ENCODE data around the gene RAMACL.
"Not testable (repeated sequence)": the region's sequence is repeated elsewhere in the genome, so short reads cannot be mapped to it uniquely, and the experiment has no call there.

Gene RAMACL

DNA sequence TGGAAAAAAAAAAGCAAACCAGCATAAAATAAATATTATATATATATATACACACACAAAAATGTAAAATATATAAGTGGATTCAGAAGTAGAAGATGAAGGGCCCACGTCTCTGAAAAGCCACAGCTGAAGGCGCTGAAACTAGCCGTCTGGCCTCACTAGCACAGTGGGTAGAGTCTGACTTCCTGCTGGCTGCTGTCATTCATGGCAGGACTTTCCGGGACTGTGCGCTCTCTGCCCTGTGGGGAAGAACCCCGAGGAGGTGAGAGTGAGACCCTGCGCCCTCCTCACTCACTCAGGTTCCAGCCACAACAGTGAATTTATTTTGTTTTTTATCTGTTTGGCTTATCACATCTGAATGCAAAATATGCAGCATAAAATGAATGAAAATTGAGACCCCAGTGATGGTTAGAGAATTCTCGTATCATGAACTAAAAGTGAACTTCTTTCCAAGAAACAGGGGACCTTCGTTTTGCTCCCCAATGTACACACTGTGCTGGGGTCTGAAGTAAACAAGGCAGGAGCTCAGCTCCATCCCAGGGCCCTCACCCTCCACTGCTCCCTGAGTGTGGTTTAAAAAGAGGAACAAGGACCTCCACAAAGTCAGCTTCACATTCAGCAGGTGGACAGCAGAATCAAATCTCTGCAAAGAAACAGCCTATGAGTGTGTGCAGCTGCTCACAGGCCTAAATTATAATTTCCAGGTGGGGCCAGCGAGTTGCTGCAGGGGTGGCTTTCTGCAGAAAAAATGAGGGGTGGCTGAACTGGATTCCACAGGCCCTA, 1.3 kb upstream of the RAMACL start:
- H3K36me3 ChIP-seq (ENCODE audit: control insufficient read depth in 1 of 2, insufficient read depth in 2 of 2, low read length in 2 of 2): no peaks in the 10 kb centered on the region
- H3K4me3 ChIP-seq (ENCODE audit: low read depth in 1 of 2, low read length in 2 of 2): no peak overlapping the region
- peaks cover 7 to 12% of the 10 kb centered on the region in 2 donors for H3K4me1 ChIP-seq (ENCODE audit: control insufficient read depth in 1 of 2, insufficient read depth in 2 of 2, low read length in 2 of 2)
- H3K9ac ChIP-seq (ENCODE audit: low read depth in 1 of 2, low read length in 2 of 2): no peak overlapping the region
- H3K27ac ChIP-seq (ENCODE audit: low read depth, low read length): no peak overlapping the region
- H3K27me3 ChIP-seq (ENCODE audit: control insufficient read depth in 1 of 2, insufficient read depth in 2 of 2, low read length in 2 of 2): no peaks in the 10 kb centered on the region
- no peaks in the 10 kb centered on the region for H3K9me3 ChIP-seq (ENCODE audit: control insufficient read depth in 1 of 2, low read length in 2 of 2)

DNA sequence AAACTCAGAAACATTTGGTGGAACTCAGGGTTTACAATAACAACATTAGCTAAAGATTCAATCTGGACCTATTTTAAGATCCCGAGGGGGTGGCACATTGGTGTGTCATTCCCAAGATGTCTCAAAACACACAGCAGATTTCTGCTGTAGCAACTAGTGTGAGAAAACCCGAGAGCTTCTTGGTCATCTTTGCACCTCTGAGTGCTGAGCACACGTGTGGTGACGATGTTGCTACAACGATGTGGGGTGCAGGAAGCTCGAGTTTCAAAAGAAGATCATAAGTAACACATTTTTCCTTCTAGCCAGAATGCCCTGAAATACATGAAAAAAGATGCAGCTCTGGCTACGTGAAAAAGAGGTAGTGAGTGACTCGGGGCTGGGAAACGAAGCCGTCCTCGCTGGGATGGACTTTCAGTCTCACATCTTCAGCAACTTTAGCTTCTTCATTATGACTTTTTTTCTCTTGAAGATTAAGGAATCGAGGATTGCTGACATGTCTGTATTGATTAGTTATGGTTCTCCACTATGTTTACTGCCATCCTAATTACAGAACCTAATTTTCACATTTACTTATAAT, 1.5 kb downstream of the RAMACL start:
- no peak overlapping the region for H3K9ac ChIP-seq (ENCODE audit: low read depth in 1 of 2, low read length in 2 of 2)
- H3K9me3 ChIP-seq (ENCODE audit: control insufficient read depth in 1 of 2, low read length in 2 of 2): no peaks in the 10 kb centered on the region
- no peak overlapping the region for H3K4me3 ChIP-seq (ENCODE audit: low read depth in 1 of 2, low read length in 2 of 2)
- peaks cover 7 to 11% of the 10 kb centered on the region in 2 donors for H3K4me1 ChIP-seq (ENCODE audit: control insufficient read depth in 1 of 2, insufficient read depth in 2 of 2, low read length in 2 of 2)
- H3K27me3 ChIP-seq (ENCODE audit: control insufficient read depth in 1 of 2, insufficient read depth in 2 of 2, low read length in 2 of 2): no peaks in the 10 kb centered on the region
- H3K36me3 ChIP-seq (ENCODE audit: control insufficient read depth in 1 of 2, insufficient read depth in 2 of 2, low read length in 2 of 2): no peaks in the 10 kb centered on the region
- H3K27ac ChIP-seq (ENCODE audit: low read depth, low read length): no peak overlapping the region

DNA sequence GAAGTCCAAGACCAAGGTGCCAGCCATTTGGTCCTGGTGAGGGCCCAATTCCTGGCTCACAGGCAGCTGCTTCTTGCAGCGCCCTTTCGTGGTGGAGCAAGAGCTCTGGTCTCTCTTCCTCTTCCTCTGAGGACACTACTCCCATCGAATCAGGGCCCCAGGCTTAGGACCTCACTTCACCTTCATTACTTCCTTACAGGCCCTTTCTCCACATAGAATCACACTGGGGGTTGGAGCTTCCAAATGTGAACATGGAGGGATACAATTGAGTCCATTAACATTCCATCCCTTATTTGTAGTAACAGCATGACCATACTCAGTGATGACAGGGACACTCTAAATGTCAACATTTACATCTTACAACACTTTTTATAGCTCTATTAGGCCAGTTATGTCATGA, 2.3 kb downstream of the RAMACL start:
- peaks cover 7 to 8% of the 10 kb centered on the region in 2 donors for H3K4me1 ChIP-seq (ENCODE audit: control insufficient read depth in 1 of 2, insufficient read depth in 2 of 2, low read length in 2 of 2)
- no peak overlapping the region for H3K9ac ChIP-seq (ENCODE audit: low read depth in 1 of 2, low read length in 2 of 2)
- H3K27me3 ChIP-seq (ENCODE audit: control insufficient read depth in 1 of 2, insufficient read depth in 2 of 2, low read length in 2 of 2): no peaks in the 10 kb centered on the region
- H3K4me3 ChIP-seq (ENCODE audit: low read depth in 1 of 2, low read length in 2 of 2): no peak overlapping the region
- no peaks in the 10 kb centered on the region for H3K36me3 ChIP-seq (ENCODE audit: control insufficient read depth in 1 of 2, insufficient read depth in 2 of 2, low read length in 2 of 2)
- H3K27ac ChIP-seq (ENCODE audit: low read depth, low read length): no peak overlapping the region
- no peaks in the 10 kb centered on the region for H3K9me3 ChIP-seq (ENCODE audit: control insufficient read depth in 1 of 2, low read length in 2 of 2)

DNA sequence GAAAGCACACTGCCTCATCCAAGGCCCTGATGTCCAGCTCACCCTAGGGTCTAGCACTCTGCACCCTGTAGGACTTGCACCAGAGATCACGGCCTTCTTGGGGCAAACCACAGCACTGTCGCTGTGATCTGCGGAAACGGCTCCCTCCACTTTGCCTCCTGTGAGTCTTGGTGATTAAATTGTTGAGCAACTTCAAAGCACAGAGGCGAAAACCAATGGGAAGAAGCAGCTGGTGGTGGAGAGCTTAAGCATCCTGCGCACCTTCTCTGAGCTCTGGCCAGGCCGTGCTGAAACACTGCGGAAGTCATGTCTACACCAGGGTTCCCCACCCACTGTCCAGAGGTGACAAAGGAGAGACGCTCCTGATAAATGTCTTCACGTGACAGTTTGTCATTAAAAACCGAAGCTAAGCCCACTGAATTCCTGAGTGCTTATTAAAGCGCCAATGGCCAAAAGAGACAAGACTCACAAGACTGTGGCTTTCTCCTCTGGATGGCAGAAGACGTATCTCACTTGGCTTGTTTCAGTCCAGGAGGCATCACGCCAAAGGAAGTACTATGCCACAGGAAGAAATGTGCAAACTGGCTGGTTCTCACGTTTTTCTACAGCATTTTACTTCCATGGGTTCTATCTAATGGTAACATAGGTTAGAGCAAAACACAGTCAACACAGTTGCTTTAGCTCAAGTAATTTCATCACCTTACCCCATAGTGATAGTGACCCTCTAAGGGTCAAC, 3.1 kb downstream of the RAMACL start:
- no peak overlapping the region for H3K4me3 ChIP-seq (ENCODE audit: low read depth in 1 of 2, low read length in 2 of 2)
- H3K4me1 ChIP-seq (ENCODE audit: control insufficient read depth in 1 of 2, insufficient read depth in 2 of 2, low read length in 2 of 2): peaks cover under 1 to 1% of the 10 kb centered on the region in 2 donors
- no peak overlapping the region for H3K27ac ChIP-seq (ENCODE audit: low read depth, low read length)
- no peaks in the 10 kb centered on the region for H3K27me3 ChIP-seq (ENCODE audit: control insufficient read depth in 1 of 2, insufficient read depth in 2 of 2, low read length in 2 of 2)
- no peak overlapping the region for H3K9ac ChIP-seq (ENCODE audit: low read depth in 1 of 2, low read length in 2 of 2)
- no peaks in the 10 kb centered on the region for H3K9me3 ChIP-seq (ENCODE audit: control insufficient read depth in 1 of 2, low read length in 2 of 2)
- no peaks in the 10 kb centered on the region for H3K36me3 ChIP-seq (ENCODE audit: control insufficient read depth in 1 of 2, insufficient read depth in 2 of 2, low read length in 2 of 2)

DNA sequence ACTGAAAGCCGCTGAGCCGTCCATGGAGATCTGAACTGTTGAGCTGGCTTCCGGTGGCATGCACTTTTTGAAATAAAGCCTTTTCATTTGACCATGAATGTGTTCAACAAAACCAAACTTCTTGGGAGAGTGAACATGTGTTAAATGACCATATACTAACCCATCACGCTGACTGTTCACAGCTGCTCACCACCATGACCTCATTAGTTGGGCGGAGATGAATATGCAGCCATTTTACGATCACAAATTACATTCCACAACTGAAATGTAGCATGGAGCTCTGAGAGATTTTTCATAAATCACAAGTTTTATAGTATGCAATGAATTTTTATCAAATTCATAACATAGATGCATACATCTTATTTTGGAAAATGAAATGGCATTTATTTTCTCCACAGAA, 4.2 kb downstream of the RAMACL start:
- no peaks in the 10 kb centered on the region for H3K4me1 ChIP-seq (ENCODE audit: control insufficient read depth in 1 of 2, insufficient read depth in 2 of 2, low read length in 2 of 2)
- H3K9me3 ChIP-seq (ENCODE audit: control insufficient read depth in 1 of 2, low read length in 2 of 2): no peaks in the 10 kb centered on the region
- H3K27me3 ChIP-seq (ENCODE audit: control insufficient read depth in 1 of 2, insufficient read depth in 2 of 2, low read length in 2 of 2): no peaks in the 10 kb centered on the region
- no peak overlapping the region for H3K9ac ChIP-seq (ENCODE audit: low read depth in 1 of 2, low read length in 2 of 2)
- no peak overlapping the region for H3K27ac ChIP-seq (ENCODE audit: low read depth, low read length)
- H3K4me3 ChIP-seq (ENCODE audit: low read depth in 1 of 2, low read length in 2 of 2): no peak overlapping the region
- no peaks in the 10 kb centered on the region for H3K36me3 ChIP-seq (ENCODE audit: control insufficient read depth in 1 of 2, insufficient read depth in 2 of 2, low read length in 2 of 2)

DNA sequence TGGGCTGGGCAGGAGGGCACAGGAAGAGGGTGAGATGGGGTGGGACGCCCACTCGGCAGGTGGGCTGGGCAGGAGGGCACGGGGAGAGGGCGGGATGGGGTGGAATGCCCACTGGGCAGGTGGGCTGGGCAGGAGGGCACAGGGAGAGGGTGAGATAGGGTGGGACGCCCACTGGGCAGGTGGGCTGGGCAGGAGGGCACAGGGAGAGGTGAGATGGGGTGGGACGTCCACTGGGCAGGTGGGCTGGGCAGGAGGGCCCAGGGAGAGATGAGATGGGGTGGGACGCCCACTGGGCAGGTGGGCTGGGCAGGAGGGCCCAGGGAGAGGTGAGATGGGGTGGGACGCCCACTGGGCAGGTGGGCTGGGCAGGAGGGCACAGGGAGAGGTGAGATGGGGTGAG, 4.7 kb downstream of the RAMACL start:
- H3K36me3 ChIP-seq (ENCODE audit: control insufficient read depth in 1 of 2, insufficient read depth in 2 of 2, low read length in 2 of 2); H3K4me1 ChIP-seq (ENCODE audit: control insufficient read depth in 1 of 2, insufficient read depth in 2 of 2, low read length in 2 of 2); H3K9ac ChIP-seq (ENCODE audit: low read depth in 1 of 2, low read length in 2 of 2); H3K27me3 ChIP-seq (ENCODE audit: control insufficient read depth in 1 of 2, insufficient read depth in 2 of 2, low read length in 2 of 2); H3K27ac ChIP-seq (ENCODE audit: low read depth, low read length); H3K9me3 ChIP-seq (ENCODE audit: control insufficient read depth in 1 of 2, low read length in 2 of 2); H3K4me3 ChIP-seq (ENCODE audit: low read depth in 1 of 2, low read length in 2 of 2): not testable (repeated sequence)

DNA sequence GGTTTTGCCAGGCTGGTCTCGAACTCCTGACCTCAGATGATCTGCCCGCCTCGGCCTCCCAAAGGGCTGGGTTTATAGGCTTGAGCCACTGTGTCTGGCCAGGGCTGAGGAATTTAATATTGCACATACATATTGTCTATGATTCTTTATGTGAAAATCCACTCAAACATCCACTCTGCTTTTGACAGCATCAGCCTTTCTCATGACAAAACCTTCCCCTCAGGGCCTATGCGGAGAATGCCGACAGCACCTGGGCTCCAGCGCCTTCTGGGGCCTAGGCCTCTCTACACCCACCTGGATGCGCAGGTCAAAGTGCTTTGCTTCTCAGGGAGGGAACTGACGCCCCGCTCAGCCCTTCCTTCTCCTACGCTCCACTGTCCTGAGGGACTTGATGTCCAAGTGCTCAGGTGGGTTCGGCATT, 5.4 kb downstream of the RAMACL start:
- no peaks in the 10 kb centered on the region for H3K27me3 ChIP-seq (ENCODE audit: control insufficient read depth in 1 of 2, insufficient read depth in 2 of 2, low read length in 2 of 2)
- no peak overlapping the region for H3K27ac ChIP-seq (ENCODE audit: low read depth, low read length)
- H3K36me3 ChIP-seq (ENCODE audit: control insufficient read depth in 1 of 2, insufficient read depth in 2 of 2, low read length in 2 of 2): no peaks in the 10 kb centered on the region
- H3K9me3 ChIP-seq (ENCODE audit: control insufficient read depth in 1 of 2, low read length in 2 of 2): no peaks in the 10 kb centered on the region
- H3K4me1 ChIP-seq (ENCODE audit: control insufficient read depth in 1 of 2, insufficient read depth in 2 of 2, low read length in 2 of 2): no peaks in the 10 kb centered on the region
- no peak overlapping the region for H3K4me3 ChIP-seq (ENCODE audit: low read depth in 1 of 2, low read length in 2 of 2)
- no peak overlapping the region for H3K9ac ChIP-seq (ENCODE audit: low read depth in 1 of 2, low read length in 2 of 2)

DNA sequence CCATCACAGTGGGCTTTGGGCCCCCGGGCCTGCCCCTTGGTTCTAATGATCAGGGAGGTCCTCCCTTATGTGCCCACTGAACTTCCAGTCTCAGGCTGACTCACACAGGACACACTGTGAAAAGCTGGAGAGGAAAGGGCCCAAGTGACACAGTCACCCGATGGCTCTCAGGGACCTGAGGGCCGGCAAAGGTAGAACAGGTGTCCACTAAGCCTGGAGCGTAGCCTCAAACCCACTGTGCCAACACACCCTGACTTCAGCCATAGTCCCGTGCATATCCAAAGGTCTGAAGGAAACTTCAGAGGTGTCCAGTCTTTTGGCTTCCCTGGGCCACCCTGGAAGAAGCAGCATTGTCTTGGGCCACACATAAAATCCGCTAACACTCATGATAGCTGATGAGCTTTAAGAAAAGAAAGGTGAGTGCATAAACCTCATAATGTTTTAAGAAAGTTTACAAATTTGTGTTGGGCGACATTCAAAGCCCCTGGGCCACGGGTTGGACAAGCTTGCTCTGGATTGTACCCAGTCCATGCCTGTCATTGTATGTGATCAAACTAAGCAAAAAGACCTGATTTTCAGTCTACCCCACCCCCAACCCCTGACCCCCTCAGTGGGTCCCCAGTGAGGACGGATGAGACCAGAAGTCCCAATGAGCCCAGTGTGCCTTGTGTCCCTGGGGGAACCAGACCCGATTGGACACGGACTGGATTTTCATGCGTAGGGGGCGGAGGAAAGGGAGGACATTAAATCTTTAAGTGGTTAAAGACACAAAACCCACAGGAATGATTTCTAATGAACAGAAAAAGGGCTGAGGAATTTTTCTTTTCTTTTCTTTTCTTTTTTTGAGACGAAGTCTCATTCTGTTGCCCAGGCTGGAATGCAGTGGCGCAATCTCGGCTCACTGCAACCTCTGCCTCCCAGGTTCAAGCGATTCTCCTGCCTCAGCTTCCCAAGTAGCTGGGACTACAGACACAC, 6.1 kb downstream of the RAMACL start:
- no peak overlapping the region for H3K9ac ChIP-seq (ENCODE audit: low read depth in 1 of 2, low read length in 2 of 2)
- H3K4me1 ChIP-seq (ENCODE audit: control insufficient read depth in 1 of 2, insufficient read depth in 2 of 2, low read length in 2 of 2): no peaks in the 10 kb centered on the region
- H3K9me3 ChIP-seq (ENCODE audit: control insufficient read depth in 1 of 2, low read length in 2 of 2): no peaks in the 10 kb centered on the region
- no peaks in the 10 kb centered on the region for H3K27me3 ChIP-seq (ENCODE audit: control insufficient read depth in 1 of 2, insufficient read depth in 2 of 2, low read length in 2 of 2)
- H3K4me3 ChIP-seq (ENCODE audit: low read depth in 1 of 2, low read length in 2 of 2): no peak overlapping the region
- H3K27ac ChIP-seq (ENCODE audit: low read depth, low read length): no peak overlapping the region
- no peaks in the 10 kb centered on the region for H3K36me3 ChIP-seq (ENCODE audit: control insufficient read depth in 1 of 2, insufficient read depth in 2 of 2, low read length in 2 of 2)

DNA sequence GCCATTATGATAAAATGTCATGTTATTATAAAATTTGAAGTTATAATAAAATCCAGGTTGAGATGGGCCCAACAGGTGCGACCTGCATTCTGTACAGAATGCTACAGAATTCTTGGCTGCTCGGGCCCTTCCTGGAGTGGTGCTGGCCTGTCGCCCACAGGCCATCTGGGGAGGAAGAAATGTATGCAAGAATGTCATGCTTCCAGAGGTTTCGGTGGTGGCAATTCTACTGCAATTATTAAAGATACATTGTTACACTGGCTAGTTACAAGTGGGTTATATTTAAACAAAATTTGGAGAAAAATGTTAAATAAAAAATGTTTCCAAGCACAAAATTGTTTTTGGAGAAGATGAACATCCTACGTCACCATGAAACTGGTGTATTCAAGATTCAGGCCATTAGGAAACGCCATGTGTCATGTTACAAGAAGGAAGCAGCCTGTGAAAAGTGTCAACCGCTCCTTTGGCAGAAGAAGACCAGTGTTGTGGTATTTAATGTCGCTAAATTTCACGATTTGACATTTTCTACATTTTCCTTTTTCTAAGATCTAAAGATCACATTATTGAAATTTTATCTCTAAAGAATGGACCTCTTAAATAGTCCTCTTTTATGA, 7.1 kb downstream of the RAMACL start:
- no peaks in the 10 kb centered on the region for H3K9me3 ChIP-seq (ENCODE audit: control insufficient read depth in 1 of 2, low read length in 2 of 2)
- H3K27me3 ChIP-seq (ENCODE audit: control insufficient read depth in 1 of 2, insufficient read depth in 2 of 2, low read length in 2 of 2): no peaks in the 10 kb centered on the region
- H3K4me3 ChIP-seq (ENCODE audit: low read depth in 1 of 2, low read length in 2 of 2): no peak overlapping the region
- no peaks in the 10 kb centered on the region for H3K4me1 ChIP-seq (ENCODE audit: control insufficient read depth in 1 of 2, insufficient read depth in 2 of 2, low read length in 2 of 2)
- no peaks in the 10 kb centered on the region for H3K36me3 ChIP-seq (ENCODE audit: control insufficient read depth in 1 of 2, insufficient read depth in 2 of 2, low read length in 2 of 2)
- no peak overlapping the region for H3K9ac ChIP-seq (ENCODE audit: low read depth in 1 of 2, low read length in 2 of 2)
- no peak overlapping the region for H3K27ac ChIP-seq (ENCODE audit: low read depth, low read length)
